HG03108 (cell line): ENCODE measurements around the gene MSI2.

Source experiments
- ATAC-seq: cut with Tn5 transposase; IDR thresholded peaks from one replicate; pipeline ENCODE4 v1.9.1; 2021; ENCODE audit warnings: moderate library complexity; ENCODE audit not compliant: unreplicated experiment

Gene MSI2

GRCh38 chr17:57544834-57545463, 288.6 kb downstream of the MSI2 start:
- no peak for ATAC-seq

GRCh38 chr17:57545731-57546342, 289.5 kb downstream of the MSI2 start:
- no peak for ATAC-seq

- ATAC-seq, result no peak
Measured at GRCh38 chr17:57548421-57549410, 292.4 kb downstream of the MSI2 start.

GRCh38 chr17:57549468-57549867, 293.1 kb downstream of the MSI2 start:
- no peak for ATAC-seq

DNA sequence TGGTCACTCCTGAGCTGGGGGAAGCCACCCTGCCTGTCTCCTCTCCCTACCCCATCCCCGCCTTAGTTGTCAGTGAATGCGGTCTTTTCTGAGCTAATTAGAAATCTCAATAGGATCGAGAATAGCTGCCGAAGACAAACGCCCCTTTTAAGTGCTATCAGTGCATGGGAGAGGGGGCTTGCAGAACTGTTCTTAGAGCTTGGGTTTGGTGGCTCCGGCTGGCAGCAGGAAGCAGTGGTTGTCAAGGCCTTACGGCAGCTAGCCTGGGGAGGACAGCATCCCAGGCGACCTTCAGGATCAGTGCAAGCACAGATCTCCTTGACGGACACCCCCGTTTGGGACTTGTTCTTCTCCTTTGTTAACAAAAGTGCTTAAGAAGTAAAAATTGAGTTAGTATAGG, 293.7 kb downstream of the MSI2 start:
- no peak for ATAC-seq

GRCh38 chr17:57550668-57551315, 294.5 kb downstream of the MSI2 start:
- no peak for ATAC-seq

DNA sequence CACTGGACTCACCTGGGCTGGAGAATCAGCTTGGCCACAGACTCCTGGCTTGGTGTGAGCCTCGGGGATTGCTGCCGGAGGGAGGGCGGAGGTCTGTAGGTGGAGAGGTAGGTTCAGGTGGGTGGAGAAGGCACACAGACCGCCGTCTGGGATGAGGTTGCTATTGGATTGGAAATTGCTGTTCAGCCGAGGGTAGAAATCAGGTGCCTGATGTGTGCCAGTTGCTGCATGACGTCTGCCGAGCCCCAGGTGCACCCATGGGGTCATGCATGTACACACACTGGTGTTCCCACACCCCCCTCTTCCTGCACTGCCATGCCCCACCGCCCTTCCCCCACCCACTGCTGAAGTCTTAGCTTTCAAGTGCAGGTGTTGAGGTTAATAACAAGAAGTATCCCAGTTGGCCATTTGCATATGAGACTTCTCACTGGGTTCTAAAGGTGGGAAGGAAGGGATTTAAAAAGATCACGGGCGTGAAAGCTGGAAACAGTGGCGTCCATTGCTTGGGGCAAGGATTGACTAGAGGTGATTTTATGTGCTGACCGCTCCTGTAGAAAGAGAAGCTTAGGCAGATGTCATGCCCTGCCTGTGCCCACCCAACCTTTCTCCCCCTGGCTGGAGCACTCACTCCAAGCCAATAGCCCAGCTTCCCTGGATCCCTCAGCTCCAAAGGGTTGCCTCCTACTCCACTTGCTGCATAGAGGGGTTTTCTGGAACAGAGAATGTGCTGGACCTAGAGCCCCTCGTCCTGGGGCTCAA, 295.2 kb downstream of the MSI2 start:
- ATAC-seq, result peak; percentile 66

DNA sequence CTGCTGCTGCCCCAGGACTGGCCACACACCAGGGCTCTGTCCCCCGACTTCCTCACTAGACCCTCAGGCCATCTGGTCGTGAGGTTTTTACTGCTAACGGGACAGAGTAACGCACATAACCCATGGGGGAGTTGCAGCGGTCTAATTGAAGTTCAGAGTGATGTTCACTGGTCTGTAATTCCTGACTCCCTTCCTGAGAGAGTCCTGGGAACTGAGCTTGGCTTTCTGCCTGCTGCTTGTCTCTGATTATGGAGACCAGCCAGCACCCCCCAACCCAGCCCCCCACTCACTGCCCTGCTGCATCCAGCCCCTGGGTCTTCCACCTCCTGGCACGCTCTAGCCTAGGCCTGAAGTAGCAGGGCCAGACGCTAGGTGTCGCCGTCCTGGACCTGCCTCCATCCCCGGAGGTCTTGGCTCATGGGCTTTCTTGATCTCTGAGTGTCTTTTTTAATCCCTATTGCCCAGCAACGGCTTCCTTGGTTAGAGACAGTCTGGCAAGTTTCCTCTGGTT, 295.8 kb downstream of the MSI2 start:
- no peak for ATAC-seq

- no peak for ATAC-seq
Measured at GRCh38 chr17:57553526-57553925, 297.2 kb downstream of the MSI2 start.

DNA sequence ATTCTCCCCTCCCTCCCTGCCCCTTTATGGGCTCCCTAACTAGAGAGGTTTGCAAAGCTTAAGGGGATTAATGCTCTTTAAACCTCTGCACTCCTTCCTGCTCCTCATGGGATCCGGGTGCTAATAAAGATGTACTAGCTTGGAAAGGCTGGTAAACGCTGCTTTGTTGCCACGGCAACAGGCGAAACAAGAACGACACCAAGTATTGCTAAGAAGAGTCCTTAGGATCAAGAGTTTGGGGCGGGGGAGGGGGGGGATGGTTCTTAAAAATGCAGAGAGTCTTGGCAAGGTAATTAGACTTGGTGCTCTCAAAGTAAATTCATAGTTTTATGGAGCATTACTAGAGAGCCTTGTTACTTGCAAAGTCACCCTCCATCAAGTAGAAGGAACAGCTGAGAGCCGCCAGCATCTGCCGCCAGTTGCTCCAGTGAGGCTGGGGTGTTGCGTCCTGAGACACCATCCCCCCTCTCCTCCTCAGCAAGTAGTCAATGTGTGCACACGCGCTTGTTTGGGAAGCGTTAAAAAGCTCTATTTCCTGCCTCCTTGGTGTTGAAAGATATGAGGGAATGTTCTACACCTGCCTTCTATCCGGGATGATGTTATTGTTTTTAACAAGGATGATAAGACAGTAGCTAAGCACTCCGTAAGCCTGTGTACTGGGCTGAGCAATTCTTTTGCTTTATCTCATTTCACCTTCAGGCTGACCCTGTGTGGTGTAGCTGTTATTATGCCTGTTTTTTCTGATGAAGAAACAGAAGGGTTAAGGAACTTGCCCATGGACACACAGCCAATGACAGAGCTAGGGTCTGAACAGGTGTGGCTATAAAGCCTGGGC, 297.9 kb downstream of the MSI2 start:
- no peak for ATAC-seq

- no peak for ATAC-seq
Measured at GRCh38 chr17:57554826-57555635, 298.7 kb downstream of the MSI2 start.

DNA sequence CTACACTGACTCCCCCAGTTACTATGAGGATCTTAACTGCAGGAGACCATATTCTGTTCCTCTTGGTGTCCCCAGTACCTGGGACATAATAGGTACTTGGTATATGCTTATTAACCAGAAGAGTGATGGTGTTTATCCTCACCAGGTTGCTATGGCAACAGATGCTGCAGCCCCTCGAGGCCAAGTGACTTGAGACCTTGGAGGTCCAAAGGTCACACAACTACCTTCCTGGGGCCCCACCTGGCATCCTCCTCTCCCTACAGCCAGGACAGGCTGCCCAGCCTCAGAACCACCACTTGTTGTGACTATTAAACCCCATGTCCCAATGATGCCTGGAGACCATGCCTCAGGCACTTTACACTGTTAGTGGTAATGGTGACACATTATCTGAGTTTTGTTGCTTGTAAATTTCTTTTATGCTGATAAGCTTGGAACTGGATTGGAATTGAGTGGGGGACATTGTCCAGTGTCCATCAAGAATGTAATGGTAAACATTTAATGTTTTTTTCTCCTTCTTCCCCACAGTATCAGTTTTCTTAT, 299.4 kb downstream of the MSI2 start:
- no peak for ATAC-seq

DNA sequence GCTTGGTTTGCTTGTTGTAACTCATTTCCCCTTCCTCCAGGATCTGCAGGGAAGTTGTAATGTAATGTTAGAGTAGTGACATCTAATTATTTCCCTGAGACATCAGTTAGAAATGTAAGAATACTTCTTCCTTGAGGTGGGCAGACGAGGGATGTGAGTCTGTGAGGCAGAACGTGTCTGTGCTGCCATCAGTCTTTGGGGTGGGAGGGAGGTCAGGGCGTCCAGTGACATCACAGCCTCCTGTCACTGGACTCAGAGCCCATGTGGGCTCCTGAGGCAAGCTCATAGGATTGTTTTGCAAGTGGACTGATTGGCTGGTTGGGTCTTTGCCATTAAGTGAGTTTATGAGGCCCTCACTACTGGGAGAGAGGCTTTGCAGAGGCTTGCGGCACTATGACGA, 300.0 kb downstream of the MSI2 start:
- no peak for ATAC-seq

- ATAC-seq, result no peak
Measured at GRCh38 chr17:57556977-57557376, 300.7 kb downstream of the MSI2 start.

- ATAC-seq, result no peak
Measured at GRCh38 chr17:57557416-57557815, 301.1 kb downstream of the MSI2 start.

DNA sequence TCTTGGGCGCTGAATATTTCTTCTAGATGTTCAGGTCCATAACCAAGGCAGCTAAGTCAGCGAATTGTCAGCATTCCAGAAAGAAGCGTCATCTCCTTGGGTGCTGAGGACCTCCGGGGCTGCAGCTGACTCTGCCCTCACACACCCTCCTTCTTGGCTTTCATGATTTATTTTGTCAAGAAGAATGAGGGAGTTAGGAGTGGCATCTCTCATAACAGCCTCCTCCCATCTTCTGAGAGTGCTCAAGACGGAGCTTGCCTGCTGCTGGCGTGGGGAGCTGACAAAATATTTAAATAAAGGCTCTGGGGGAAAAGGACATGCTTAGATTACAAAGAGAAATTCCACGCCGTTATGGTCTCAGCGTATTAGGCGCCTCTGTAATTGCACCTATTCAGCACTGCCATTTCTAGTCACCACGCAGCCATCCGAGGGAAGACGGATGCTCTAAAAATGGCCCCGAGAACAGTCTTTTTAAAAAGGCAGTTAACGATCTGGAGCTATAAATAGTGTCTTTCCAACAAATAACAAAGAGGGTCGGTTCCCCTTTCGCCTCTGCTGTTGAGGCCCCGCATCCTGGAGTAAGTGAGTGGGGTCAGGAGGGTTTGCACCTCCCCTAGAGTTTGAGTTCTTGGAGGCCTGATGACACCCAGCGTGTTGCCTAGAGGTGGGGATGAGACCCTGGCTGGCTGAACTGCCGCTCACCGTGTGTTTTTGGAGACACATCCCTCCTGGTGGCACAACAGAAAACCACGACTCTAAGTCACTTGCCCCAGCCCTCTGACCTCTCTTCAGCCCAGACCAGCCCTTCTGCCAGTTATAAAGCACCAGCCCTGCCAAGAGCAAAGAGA, 301.7 kb downstream of the MSI2 start:
- no peak for ATAC-seq

- no peak for ATAC-seq
Measured at GRCh38 chr17:57559226-57559625, 302.9 kb downstream of the MSI2 start.
